Stimulated activated CD8-positive, alpha-beta memory T cell treated with anti-CD3 and anti-CD28 coated beads, Interleukin-12 subunit alpha, Interleukin-12 subunit beta, amount 100 ng/mL, for 24 hours (primary cell): Measurements from ENCODE around the gene NRXN3.

Source experiments
- DNase-seq: peaks from one replicate; pipeline ENCODE4 v3.0.0-alpha.2; 2020; ENCODE audit errors: extremely low read depth

NRXN3 gene

DNA sequence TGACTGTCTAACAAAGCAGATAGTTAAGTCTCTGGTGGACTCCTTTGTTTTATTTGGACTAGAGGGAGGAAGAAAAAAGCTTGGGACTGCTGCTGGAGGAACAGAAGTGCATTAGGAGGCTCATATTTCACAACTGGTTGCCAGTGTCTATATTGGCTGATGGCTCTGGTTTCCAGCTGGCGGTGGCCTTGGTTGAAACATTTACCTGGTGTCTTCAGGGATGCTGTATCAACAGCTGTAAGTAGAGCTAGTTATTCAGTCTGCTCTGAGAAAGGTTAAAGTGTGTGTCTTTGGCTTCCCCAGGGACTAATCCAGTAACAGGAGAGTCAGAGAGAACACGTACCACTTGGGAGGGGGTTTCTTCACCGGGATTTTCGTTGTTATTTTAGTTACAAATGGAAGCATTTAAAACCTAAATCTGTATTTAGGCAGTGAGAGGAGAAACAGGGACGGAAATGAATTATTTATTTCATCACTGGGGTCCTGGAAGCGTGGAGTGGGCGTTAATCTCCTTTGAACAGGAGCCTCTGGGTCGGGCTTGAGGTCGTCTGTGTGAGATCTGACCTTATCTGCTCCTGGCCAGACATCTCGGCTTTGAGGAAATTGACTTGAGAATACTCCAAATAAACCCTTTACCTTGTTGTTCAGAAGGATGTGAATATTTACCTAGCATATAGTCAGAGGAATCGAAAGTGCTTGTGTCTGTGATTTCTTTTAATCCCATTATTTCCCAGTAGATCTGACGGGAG, 149.9 kb downstream of the NRXN3 start:
- DNase-seq: no peak

- no peak for DNase-seq
These were observed 154.2 kb downstream of the NRXN3 start for GRCh38 chr14:78324353-78324752.

DNA sequence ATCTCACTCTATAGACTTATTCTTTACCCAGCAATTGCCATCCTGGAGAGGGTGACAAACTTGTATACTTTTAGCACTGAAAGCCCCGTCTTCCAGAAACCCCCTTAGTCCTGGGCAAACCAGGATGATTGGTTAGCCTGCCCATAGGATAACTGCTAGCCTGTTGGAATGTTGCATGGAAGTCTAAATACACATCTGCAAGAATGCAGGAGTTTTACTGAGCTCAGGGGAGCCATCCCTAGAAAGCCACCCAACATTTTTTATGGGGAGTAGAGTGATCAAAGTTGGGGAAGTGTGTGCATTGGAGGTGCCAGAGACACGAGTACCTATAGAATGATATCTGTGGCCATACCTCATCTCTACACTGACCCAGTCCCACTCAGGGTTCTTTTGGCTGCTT, 155.7 kb downstream of the NRXN3 start:
- no peak for DNase-seq

DNA sequence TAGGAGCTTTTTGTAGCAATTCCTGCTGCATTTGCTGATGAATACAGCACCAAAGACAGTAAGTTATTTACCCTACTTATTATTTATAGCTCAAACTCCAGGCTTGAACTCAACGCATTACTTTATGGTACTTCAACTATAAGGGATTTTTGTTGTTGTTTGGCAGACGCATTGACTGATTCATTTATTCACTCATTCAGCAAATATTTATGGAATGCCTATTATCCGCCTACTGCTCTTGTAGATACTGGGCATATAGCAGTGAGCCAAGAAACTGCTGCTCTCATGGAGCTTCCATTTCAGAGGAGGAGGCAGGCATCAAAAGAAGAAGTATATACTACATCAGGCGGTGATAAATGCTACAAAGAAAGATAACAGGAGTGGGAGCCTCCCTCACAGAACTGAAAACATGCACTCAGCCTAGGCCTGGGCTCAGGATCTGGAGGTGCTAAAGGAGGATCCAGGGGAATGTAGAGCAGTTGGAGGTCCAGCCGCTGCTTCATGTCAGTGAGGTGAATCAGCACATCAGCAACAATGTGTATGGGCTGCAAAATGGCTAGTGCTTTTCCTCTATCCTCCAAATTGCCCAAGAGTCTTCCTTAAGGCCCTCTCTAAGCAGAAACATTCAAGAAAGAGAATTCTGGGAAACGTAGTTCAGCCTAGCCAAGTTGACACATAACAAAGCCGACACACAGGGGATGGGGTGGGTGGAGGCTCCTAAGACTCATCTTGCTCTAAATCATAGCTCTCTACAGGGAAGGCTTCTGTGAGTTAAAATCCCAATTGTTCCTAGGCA, 157.5 kb downstream of the NRXN3 start:
- DNase-seq: no peak

DNA sequence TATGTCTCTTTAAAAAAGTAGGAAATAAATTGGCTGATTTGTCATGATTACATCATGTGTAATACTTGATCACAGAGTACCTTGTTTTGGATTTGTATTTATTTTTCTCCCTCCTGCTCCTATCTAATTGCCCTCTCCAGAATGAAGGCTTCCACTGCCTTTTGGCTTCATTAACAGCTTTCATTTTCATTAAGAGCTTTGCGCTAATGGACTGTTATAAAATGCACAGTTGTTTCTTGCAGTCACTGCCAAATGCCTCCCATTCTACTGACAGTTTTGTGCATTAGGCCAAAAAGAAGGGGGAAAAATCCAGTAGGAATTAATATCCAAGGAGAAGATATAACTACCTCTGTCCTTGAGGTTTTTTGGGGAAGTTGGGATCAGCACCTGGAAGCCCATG, 159.2 kb downstream of the NRXN3 start:
- DNase-seq: no peak

DNA sequence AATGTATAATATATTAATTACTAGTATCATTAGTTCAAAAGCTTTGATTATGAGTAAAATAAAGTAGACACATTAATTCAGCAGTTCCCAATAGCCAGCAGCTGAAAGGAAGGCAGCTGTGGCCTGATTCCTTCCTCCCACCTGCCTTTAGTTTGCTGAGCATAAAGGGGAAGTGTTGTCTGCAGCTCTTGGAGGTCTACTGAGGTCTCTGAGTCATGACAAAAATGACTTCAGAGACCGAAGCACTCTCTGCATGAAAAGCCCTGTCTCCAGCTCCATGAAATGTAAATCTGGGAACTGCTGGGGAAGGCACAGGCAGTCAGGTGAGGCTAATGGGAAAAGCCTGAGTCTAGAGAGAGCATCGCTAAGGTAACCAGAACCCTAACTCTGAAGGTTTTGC, 165.4 kb downstream of the NRXN3 start:
- no peak for DNase-seq

DNA sequence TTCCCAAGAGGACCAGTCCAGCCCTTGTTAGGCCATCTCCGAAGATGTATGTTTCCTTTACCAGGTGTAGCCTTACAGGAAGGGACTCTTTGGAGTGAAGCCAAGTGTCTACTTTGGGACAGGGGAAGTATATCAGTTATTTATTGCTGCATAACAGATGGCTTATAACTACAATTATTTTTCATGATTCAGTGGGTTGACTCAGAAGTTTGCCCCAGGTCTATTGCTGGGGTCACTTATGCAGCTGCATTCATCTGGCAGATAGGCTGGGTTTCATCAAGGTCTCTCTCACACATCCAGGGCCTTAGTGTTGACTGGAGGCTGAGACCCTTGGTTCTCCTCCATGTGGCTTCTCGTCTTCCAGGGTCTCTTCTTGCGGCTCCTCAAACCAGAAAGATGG, 170.1 kb downstream of the NRXN3 start:
- DNase-seq: no peak

GRCh38 chr14:78341827-78342389, 171.7 kb downstream of the NRXN3 start:
- no peak for DNase-seq

DNA sequence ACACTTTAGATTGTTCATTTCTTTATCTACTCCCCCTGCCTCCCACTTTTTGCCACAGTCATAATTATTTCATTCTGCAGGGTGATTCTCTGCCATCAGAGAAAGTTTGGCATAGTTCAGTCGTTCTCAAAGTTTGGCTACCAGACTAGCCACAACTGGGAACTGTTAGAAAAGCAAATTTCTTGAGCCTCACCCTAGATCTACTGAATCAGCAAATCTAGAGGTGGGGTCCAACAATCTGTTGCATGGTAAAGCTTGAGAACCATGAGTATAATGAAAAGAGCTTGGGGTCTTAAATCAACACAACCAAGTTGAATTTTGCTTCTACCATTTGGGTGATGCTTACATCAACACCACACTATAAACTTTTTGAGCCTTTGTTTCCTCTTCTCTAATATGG, 172.7 kb downstream of the NRXN3 start:
- DNase-seq: no peak

- DNase-seq: no peak
These were observed 174.1 kb downstream of the NRXN3 start for GRCh38 chr14:78344290-78344689.

GRCh38 chr14:78345131-78345744, 175.1 kb downstream of the NRXN3 start:
- no peak for DNase-seq

- DNase-seq: no peak
These were observed 176.6 kb downstream of the NRXN3 start for GRCh38 chr14:78346747-78347146.

DNA sequence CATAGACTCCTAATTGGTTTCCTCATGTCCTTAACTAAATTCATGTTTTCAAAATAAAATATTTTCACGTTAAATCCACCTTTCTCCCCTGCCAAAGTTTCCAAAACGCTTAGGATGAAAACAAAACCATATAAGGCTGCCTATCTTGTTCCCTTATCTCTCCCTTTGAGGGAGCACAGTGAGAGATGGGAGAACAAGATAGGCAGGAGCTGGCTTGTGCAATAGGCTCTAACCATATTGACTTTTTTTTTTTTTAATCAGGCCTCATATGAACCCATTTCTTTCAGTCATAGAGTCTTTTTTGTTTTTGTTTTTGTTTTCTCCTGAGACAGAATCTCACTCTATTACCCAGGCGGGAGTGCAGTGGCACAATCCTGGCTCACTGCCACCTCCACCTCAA, 184.9 kb downstream of the NRXN3 start:
- DNase-seq: no peak

DNA sequence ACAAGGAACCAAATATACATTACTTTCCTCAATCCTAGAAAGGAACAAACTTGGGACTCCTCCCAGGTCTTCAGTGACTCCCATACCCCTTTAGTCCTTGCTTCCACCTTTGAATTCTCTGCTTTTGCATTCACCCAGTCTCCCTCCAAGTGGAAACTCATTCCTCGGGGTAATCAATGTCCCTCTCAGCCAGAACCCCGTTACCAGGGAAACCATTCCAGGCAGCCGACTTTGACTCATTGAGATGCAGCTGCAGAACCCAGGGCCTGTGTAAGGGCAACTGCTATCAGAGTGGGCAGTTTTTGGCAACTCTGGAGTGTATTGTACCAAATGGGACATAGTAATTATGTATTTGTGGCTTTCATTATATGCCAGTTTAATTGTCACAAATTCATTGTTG, 186.2 kb downstream of the NRXN3 start:
- DNase-seq: no peak

DNA sequence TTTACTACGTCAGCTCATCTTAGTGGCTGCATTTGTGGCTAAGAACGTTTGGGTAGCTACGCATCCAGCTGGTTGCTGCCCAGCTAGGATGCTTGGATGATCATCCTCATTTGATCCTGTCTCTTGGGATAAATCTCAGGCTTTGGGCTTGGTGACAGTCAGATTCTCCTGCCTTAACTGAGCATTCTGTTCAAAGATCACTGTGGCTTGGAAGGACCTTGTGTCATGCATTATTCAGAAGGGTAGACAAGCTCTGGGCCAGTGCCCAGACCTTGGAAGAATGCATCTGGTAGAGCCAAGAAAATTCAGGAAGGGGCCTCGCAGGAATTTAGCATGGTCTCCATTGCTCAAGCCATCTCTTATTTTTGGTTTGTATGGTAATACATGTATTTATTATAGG, 188.4 kb downstream of the NRXN3 start:
- no peak for DNase-seq

- no peak for DNase-seq
These were observed 189.4 kb downstream of the NRXN3 start for GRCh38 chr14:78359581-78359980.

DNA sequence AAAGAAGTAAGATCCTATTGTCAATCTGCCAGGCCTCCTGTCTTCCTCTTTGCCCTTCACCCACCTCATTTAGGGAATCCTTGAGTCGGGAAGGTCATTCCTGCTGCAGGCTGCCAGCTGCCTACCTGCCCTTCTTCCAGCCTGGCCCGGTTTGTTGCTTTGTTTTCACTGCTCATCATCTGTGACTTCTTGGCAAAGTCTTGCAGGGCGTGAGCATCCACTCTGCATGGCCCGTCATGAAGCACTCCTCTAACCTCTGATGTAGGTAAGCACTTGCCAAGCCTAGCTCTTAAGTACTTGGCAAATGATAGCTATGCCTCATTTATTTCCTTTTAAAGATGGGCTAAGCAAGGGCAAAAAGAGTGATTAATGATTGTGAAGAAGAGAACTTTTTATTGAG, 192.8 kb downstream of the NRXN3 start:
- no peak for DNase-seq

GRCh38 chr14:78367355-78367754, 197.2 kb downstream of the NRXN3 start:
- DNase-seq: no peak

DNA sequence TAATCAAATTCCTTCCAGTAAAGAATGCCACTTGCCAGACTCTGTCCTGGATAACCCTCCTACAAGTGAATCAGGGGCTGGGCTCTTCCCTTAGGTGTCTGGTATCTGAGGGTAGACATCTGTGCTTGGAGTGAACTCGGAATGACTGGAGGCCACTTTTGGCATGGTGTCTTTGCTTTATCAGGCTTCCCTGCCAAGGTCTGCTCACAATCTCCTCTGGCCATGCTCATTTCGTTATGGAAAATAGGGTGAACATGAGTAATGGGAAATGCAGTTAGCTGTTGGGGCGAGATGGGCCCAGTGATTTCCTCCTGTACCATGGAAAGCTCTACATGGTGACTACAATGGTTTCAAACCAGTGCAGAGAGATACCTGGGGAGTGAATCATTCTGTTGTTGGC, 212.9 kb downstream of the NRXN3 start:
- no peak for DNase-seq

- no peak for DNase-seq
These were observed 228.0 kb downstream of the NRXN3 start for GRCh38 chr14:78398216-78398615.

- no peak for DNase-seq
These were observed 229.2 kb downstream of the NRXN3 start for GRCh38 chr14:78399316-78399889.

- DNase-seq: no peak
These were observed 231.7 kb downstream of the NRXN3 start for GRCh38 chr14:78401866-78402265.
